Upper lobe of right lung (tissue), 1 donor: ENCODE data around the gene PTPDC1. TPM values are rescaled to one million over a fixed set of nuclear protein-coding genes. Genes with fewer than 3 reads are reported as not detected.
"Not testable (repeated sequence)": the region's sequence is repeated elsewhere in the genome, so short reads cannot be mapped to it uniquely, and the experiment has no call there.

Source experiments
- ATAC-seq: fragments of 200-7000 bp; cut with Tn5 transposase; one replicate; pipeline ENCODE4 v1.9.1; 2020; ENCODE audit warnings: mild to moderate bottlenecking, moderate library complexity
- DNase-seq: peaks from one replicate; pipeline ENCODE4 v3.0.0-alpha.2; 2020
- H3K27ac ChIP-seq: fragments of 200-600 bp; one replicate; pipeline ENCODE4 v1.8.0; 2022
- H3K27me3 ChIP-seq: fragments of 200-600 bp; one replicate; pipeline ENCODE4 v1.8.0; 2022; ENCODE audit warnings: mild to moderate bottlenecking
- H3K36me3 ChIP-seq: fragments of 200-600 bp; one replicate; pipeline ENCODE4 v1.8.0; 2022
- H3K4me1 ChIP-seq: fragments of 200-600 bp; one replicate; pipeline ENCODE4 v1.8.0; 2022
- H3K4me3 ChIP-seq: fragments of 200-600 bp; one replicate; pipeline ENCODE4 v1.8.0; 2022; ENCODE audit warnings: mild to moderate bottlenecking
- H3K9me3 ChIP-seq: fragments of 200-600 bp; one replicate; pipeline ENCODE4 v1.8.0; 2022
- intact Hi-C: fragments of 100-400 bp; cut with DNase I; formaldehyde crosslinking; loops from one replicate; pipeline ENCODE4 v1.11.0; 2022
- total RNA-seq: library from RNA; stranded (reverse); fragmentation: NEBNext Ultra II Directional; extraction: Animal tissue kit (Norgen Biotek cat#: 25700); gene quantifications from one replicate; pipeline ENCODE4 v1.2.1, GENCODE V29; 2021
- TF ChIP-seq, protein P1 (sequence below): fragments of 200-600 bp; IDR thresholded peaks from one replicate; pipeline ENCODE4 v1.8.0; 2022; ENCODE audit warnings: antibody characterized with exemption
- donor health status: DM: no; HTN: yes; CAD: no; lungs with severe emphysema.

PTPDC1 gene
- total RNA-seq, 1 donor from 2014 or later = 10.0 TPM

- no peaks in the 10 kb centered on the region for H3K27me3 ChIP-seq
- H3K4me1 ChIP-seq = peaks cover 5% of the 10 kb centered on the region
- ATAC-seq (peak; percentile 71), DNase-seq (no peak)
- TF ChIP-seq, protein P1, sequence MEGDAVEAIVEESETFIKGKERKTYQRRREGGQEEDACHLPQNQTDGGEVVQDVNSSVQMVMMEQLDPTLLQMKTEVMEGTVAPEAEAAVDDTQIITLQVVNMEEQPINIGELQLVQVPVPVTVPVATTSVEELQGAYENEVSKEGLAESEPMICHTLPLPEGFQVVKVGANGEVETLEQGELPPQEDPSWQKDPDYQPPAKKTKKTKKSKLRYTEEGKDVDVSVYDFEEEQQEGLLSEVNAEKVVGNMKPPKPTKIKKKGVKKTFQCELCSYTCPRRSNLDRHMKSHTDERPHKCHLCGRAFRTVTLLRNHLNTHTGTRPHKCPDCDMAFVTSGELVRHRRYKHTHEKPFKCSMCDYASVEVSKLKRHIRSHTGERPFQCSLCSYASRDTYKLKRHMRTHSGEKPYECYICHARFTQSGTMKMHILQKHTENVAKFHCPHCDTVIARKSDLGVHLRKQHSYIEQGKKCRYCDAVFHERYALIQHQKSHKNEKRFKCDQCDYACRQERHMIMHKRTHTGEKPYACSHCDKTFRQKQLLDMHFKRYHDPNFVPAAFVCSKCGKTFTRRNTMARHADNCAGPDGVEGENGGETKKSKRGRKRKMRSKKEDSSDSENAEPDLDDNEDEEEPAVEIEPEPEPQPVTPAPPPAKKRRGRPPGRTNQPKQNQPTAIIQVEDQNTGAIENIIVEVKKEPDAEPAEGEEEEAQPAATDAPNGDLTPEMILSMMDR = no peak
- no peak overlapping the region for H3K4me3 ChIP-seq
- no peak overlapping the region for H3K27ac ChIP-seq
- H3K36me3 ChIP-seq = no peaks in the 10 kb centered on the region
- intact Hi-C loops = no loop called here
- no peaks in the 10 kb centered on the region for H3K9me3 ChIP-seq
Measured at GRCh38 chr9:94110821-94111252, 26.6 kb downstream of the PTPDC1 start.

GRCh38 chr9:94111446-94111845 lies 27.2 kb downstream of the PTPDC1 start:
- no peaks in the 10 kb centered on the region for H3K27me3 ChIP-seq
- H3K27ac ChIP-seq = no peak overlapping the region
- no peak for ATAC-seq
- H3K9me3 ChIP-seq = no peaks in the 10 kb centered on the region
- no peaks in the 10 kb centered on the region for H3K36me3 ChIP-seq
- peaks cover 5% of the 10 kb centered on the region for H3K4me1 ChIP-seq
- no peak overlapping the region for H3K4me3 ChIP-seq
- TF ChIP-seq, protein P1 = no peak
- intact Hi-C loops = no loop called here
- DNase-seq = no peak

- ATAC-seq (peak; percentile 64), DNase-seq (no peak)
- Histone ChIP-seq H3K9me3 (no peaks in the 10 kb centered on the region), H3K27me3 (no peaks in the 10 kb centered on the region), H3K4me3 (no peak overlapping the region), H3K27ac (no peak overlapping the region), H3K4me1 (peaks cover 5% of the 10 kb centered on the region), H3K36me3 (no peaks in the 10 kb centered on the region)
- intact Hi-C loops = no loop called here
- TF ChIP-seq, protein P1 = no peak
Measured at GRCh38 chr9:94112716-94113465, 28.6 kb downstream of the PTPDC1 start.

- H3K27ac ChIP-seq = not testable (repeated sequence)
Measured at GRCh38 chr9:94120088-94120487, 35.8 kb downstream of the PTPDC1 start.

DNA sequence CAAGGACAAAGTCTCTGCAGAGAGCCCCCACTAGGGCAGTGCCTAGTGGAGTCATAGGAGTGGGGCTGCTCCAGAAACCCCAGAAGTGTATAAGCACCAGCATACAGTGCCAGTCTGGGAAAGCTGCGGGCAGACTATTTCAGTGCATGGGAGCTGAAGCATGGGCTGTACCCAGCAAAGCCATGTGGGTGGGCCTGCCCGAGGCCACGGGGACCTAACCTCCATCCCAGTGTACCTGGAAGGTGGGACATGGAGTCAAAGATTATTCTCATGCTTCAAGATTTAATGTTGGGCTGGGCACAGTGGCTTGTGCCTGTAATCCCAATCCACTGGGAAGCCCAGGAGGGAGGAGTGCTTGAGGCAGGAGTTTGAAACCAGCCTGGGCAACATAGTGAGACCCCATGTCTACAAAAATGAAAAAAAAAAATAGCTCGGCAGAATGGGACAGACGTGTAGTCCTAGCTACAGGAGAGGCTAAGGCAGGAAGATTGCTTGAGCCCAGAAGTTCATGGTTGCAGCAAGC lies 36.7 kb downstream of the PTPDC1 start:
- Histone ChIP-seq H3K4me3 (no peak overlapping the region), H3K27ac (no peak overlapping the region), H3K9me3 (no peaks in the 10 kb centered on the region), H3K4me1 (no peaks in the 10 kb centered on the region), H3K27me3 (no peaks in the 10 kb centered on the region), H3K36me3 (no peaks in the 10 kb centered on the region)
- DNase-seq (no peak), ATAC-seq (no peak)
- TF ChIP-seq, protein P1 = no peak
- intact Hi-C loops = no loop called here

More at GRCh38 chr9:94120088-94120487, 35.8 kb downstream of the PTPDC1 start:
- DNase-seq, H3K4me1 ChIP-seq, H3K9me3 ChIP-seq, H3K36me3 ChIP-seq, ATAC-seq, H3K27me3 ChIP-seq, H3K4me3 ChIP-seq, intact Hi-C loops: not testable (repeated sequence)

DNA sequence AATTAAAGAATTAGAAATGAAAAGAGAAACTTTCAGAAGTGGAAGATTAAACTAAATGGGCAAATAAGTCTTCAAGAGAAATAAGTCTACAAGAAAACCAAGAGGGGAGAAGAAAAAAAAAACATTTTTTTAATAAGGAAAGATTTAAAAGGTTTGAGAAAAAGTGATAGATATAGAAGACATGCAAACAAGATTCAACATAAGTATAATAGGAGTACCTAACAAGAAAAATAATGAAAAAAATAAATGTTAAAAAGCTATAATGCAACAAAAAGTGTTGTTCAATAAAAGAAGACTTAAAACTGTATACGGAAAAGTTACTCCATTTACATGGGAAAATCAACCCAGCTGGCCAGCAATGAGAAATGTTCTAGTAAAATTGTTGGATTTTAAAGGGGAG lies 42.6 kb downstream of the PTPDC1 start:
- Histone ChIP-seq H3K27me3 (no peaks in the 10 kb centered on the region), H3K4me3 (no peak overlapping the region), H3K36me3 (no peaks in the 10 kb centered on the region), H3K27ac (no peak overlapping the region), H3K9me3 (no peaks in the 10 kb centered on the region), H3K4me1 (no peaks in the 10 kb centered on the region)
- no peak for DNase-seq
- ATAC-seq = no peak
- TF ChIP-seq, protein P1 = no peak
- intact Hi-C loops = no loop called here
